GM12878 (cell line): ENCODE results near the gene ASB10. TPM values are rescaled to one million over a fixed set of nuclear protein-coding genes. Genes with fewer than 3 reads are reported as not detected.

Experiments used
- ATAC-seq: fragments of 200-7000 bp; cut with Tn5 transposase; 3 replicates; pipeline ENCODE4 v1.9.1; 2020; ENCODE audit warnings: mild to moderate bottlenecking, moderate library complexity
- BruUV-seq: library from RNA; stranded (reverse); fragments of 400-500 nt; replicated peaks from 2 replicates; lab custom pipeline; 2021; lab: Mats Ljungman, UMichigan
- CTCF ChIA-PET: fragments of 300-600 bp; sonication (Branson Sonifier 250); formaldehyde crosslinking; extraction: SDS; loops from one replicate; lab custom pipeline; 2021; ENCODE audit warnings: inconsistent platforms; lab: Yijun Ruan, JAX
- POLR2A ChIA-PET: fragments of 350-600 bp; formaldehyde crosslinking; extraction: SDS; loops from one replicate; lab custom pipeline; 2021; ENCODE audit warnings: inconsistent platforms; lab: Charles Lee
- RAD21 ChIA-PET: fragments of 300-600 bp; sonication (Branson Sonifier 250); formaldehyde crosslinking; loops from one replicate; lab custom pipeline; 2023; ENCODE audit warnings: antibody characterized with exemption; ENCODE audit not compliant: unreplicated experiment; lab: Charles Lee
- SMC1A ChIA-PET: fragments of 300-600 bp; sonication (Branson Sonifier 250); formaldehyde crosslinking; loops from one replicate; lab custom pipeline; 2023; ENCODE audit not compliant: unreplicated experiment, uncharacterized antibody; lab: Charles Lee
- DNase-seq: peaks from one replicate; pipeline ENCODE4 v3.0.0-alpha.2; 2011; ENCODE audit warnings: low read depth, low spot score
- FAIRE-seq: peaks from 3 replicates; lab custom pipeline; 2011; peaks lifted over from hg19 to GRCh38; lab: Jason Lieb, UNC
- H2AFZ ChIP-seq: 2 replicates; pipeline ENCODE4 v1.6.0; 2011; ENCODE audit warnings: low read depth, low read length, control low read depth; ENCODE audit not compliant: control insufficient read depth
- H3K27ac ChIP-seq: 2 replicates; pipeline ENCODE4 v1.5.1; 2011; ENCODE audit warnings: control low read depth; ENCODE audit not compliant: control insufficient read depth, insufficient read depth
- H3K27me3 ChIP-seq, 2 experiments: replicated peaks in 1 of 2; 2 replicates each; pipeline versions ENCODE4 v1.6.0 to v1.6.1; 2011; ENCODE audit warnings: low read length in 1 of 2; ENCODE audit not compliant: control insufficient read depth in 2 of 2, insufficient read depth in 2 of 2
- H3K36me3 ChIP-seq, 2 experiments: 2 replicates each; pipeline ENCODE4 v1.5.1; 2011; ENCODE audit warnings: low read length in 1 of 2; ENCODE audit not compliant: control insufficient read depth in 2 of 2, insufficient read depth in 2 of 2
- H3K4me1 ChIP-seq: 2 replicates; pipeline ENCODE4 v1.6.1; 2011; ENCODE audit warnings: mild to moderate bottlenecking, low read length, moderate library complexity, mixed read lengths; ENCODE audit not compliant: control insufficient read depth, insufficient read depth
- H3K4me2 ChIP-seq: 2 replicates; pipeline ENCODE4 v1.6.0; 2011; ENCODE audit warnings: control low read depth; ENCODE audit not compliant: control insufficient read depth, insufficient read depth
- H3K4me3 ChIP-seq: fragments of 200-600 bp; sonication (generic); 2 replicates; pipeline ENCODE4 v1.5.1; 2016
- H3K79me2 ChIP-seq: 2 replicates; pipeline ENCODE4 v1.6.0; 2011; ENCODE audit warnings: low read length; ENCODE audit not compliant: control insufficient read depth, insufficient read depth
- H3K9ac ChIP-seq: 2 replicates; pipeline ENCODE4 v1.8.0; 2011; ENCODE audit warnings: low read length, control low read depth, mixed read lengths; ENCODE audit not compliant: control insufficient read depth, insufficient read depth
- H3K9me3 ChIP-seq: replicated peaks from 3 replicates; pipeline ENCODE4 v1.5.1; 2011; ENCODE audit warnings: mild to moderate bottlenecking, low read length; ENCODE audit not compliant: control insufficient read depth, insufficient read depth
- H4K20me1 ChIP-seq: 2 replicates; pipeline ENCODE4 v1.6.0; 2011; ENCODE audit not compliant: control insufficient read depth, insufficient read depth
- BRCA1 ChIP-seq: IDR thresholded peaks from 2 replicates; pipeline ENCODE4 v1.6.1; 2011; ENCODE audit warnings: low read depth, low read length, improper control_type of control experiment
- CHD4 ChIP-seq: fragments of 200-600 bp; sonication (generic); IDR thresholded peaks from 2 replicates; pipeline ENCODE4 v1.6.1; 2016; ENCODE audit warnings: mild to moderate bottlenecking
- CREB1 ChIP-seq: IDR thresholded peaks from 2 replicates; pipeline ENCODE4 v1.6.1; 2012; ENCODE audit warnings: low read depth, mild to moderate bottlenecking, inconsistent platforms
- CTCF ChIP-seq, 3 experiments: IDR thresholded peaks in 2 of 3; conservative IDR thresholded peaks in 1 of 3; 2 replicates each; pipeline ENCODE4 v1.5.1; 2011; ENCODE audit warnings: low read depth in 3 of 3, low read length in 3 of 3, mild to moderate bottlenecking in 3 of 3, control low read depth in 2 of 3, moderate library complexity in 2 of 3, inconsistent platforms in 1 of 3, mixed read lengths in 1 of 3; ENCODE audit not compliant: control insufficient read depth in 2 of 3, insufficient read depth in 1 of 3; ENCODE audit errors: extremely low read depth in 1 of 3
- EGR1 ChIP-seq, 2 experiments: IDR thresholded peaks; 1 replicate in 1 of 2; 2 replicates in 1 of 2; pipeline ENCODE4 v1.6.1; 2011 to 2012; ENCODE audit warnings: low read depth in 2 of 2, low read length in 2 of 2, borderline replicate concordance in 1 of 2, mild to moderate bottlenecking in 1 of 2, moderate library complexity in 1 of 2
- HDAC2 ChIP-seq: fragments of 200-600 bp; sonication (generic); IDR thresholded peaks from 2 replicates; pipeline ENCODE4 v1.6.1; 2017
- KLF5 ChIP-seq: fragments of 450-650 bp; IDR thresholded peaks from 2 replicates; pipeline ENCODE4 v1.6.1; 2014; ENCODE audit warnings: mild to moderate bottlenecking; ENCODE audit not compliant: partially characterized antibody
- MTA2 ChIP-seq: fragments of 450-650 bp; IDR thresholded peaks from 2 replicates; pipeline ENCODE4 v1.6.1; 2016; ENCODE audit warnings: low read depth, mild to moderate bottlenecking, moderate library complexity
- POLR2A ChIP-seq: IDR thresholded peaks from 2 replicates; pipeline ENCODE4 v1.6.1; 2011; ENCODE audit warnings: low read depth, mild to moderate bottlenecking, low read length
- SREBF1 ChIP-seq: IDR thresholded peaks from 2 replicates; pipeline ENCODE4 v1.6.1; 2012; ENCODE audit warnings: mild to moderate bottlenecking, low read length
- ZSCAN29 ChIP-seq: fragments of 450-650 bp; IDR thresholded peaks from 2 replicates; pipeline ENCODE4 v1.6.1; 2017; ENCODE audit warnings: mild to moderate bottlenecking, moderate library complexity
- in situ Hi-C: fragments of 300-500 bp; cut with MboI; formaldehyde crosslinking; loops from 9 replicates; pipeline ENCODE4 v1.14.3; 2018; ENCODE audit warnings: mixed read lengths
- intact Hi-C: fragments of 100-400 bp; cut with micrococcal nuclease; formaldehyde crosslinking; loops from one replicate; pipeline ENCODE4 v1.14.2; 2022; ENCODE audit not compliant: unreplicated experiment
- polyA plus RNA-seq, 11 experiments: library from polyadenylated mRNA; depleted of rRNA in 4 of 11; unstranded in 6 of 11; stranded (reverse) in 5 of 11; fragments of >200 nt; fragmentation: Nextera tagmentation in 4 of 11; fragmentation: Illumina TruSeq in 1 of 11; extraction: Ambion mirVana in 4 of 11; extraction: Trizol in 1 of 11; gene quantifications; 1 replicate in 1 of 11; 2 replicates in 10 of 11; pipeline versions ENCODE4 v1.2.1 to v1.2.3, GENCODE V29; 2011 to 2016; ENCODE audit warnings: inconsistent platforms in 2 of 11, missing spikeins in 2 of 11, low read depth in 1 of 11
- total RNA-seq, 4 experiments: library from RNA; depleted of rRNA in 3 of 4; stranded (reverse); fragments of >200 nt in 3 of 4; fragmentation: Illumina TruSeq in 1 of 4; extraction: Trizol in 1 of 4; gene quantifications; 2 replicates each; pipeline versions ENCODE4 v1.2.1 to v1.2.3, GENCODE V29; 2013 to 2021
- TF ChIP-seq, protein P1 (sequence below): fragments of 450-650 bp; formaldehyde crosslinking; IDR thresholded peaks from 2 replicates; pipeline ENCODE4 v1.4.0; 2022; ENCODE audit warnings: mild to moderate bottlenecking, moderate library complexity

Gene ASB10
- total and polyA plus RNA-seq, 10 of the 15 experiments (the other 5 are each of a cell fraction or from before 2014, with no cell fraction given), result not detected

- TF ChIP-seq EGR1 (IDR thresholded peaks at IDR 0.05; ENCODE audit: borderline replicate concordance in 1 of 2, low read depth in 2 of 2, low read length in 2 of 2) (no peak), CREB1 (no peak), CHD4 (no peak)
Measured at GRCh38 chr7:151198945-151199848, 12.1 kb upstream of the ASB10 start (continued).

- FAIRE-seq (no peak), DNase-seq (no peak), ATAC-seq (no peak)
- intact Hi-C loops, result no loop called here
- no peak overlapping the region for H2AFZ ChIP-seq
- H3K9me3 ChIP-seq, result no peaks in the 10 kb centered on the region
- no peaks in the 10 kb centered on the region for H3K36me3 ChIP-seq
- RAD21 ChIA-PET, result no interaction called here
- no peak overlapping the region for H3K4me3 ChIP-seq
- no peak overlapping the region for H3K4me2 ChIP-seq
- SMC1A ChIA-PET, result no interaction called here
- H3K79me2 ChIP-seq, result no peaks in the 10 kb centered on the region
- CTCF ChIA-PET, result interaction anchor here (1.0 kb wide), 1 partner anchor 46 kb away, joined by 3 read pairs; no protein-coding TSS in a partner anchor
- in situ Hi-C loops, result no loop called here
- POLR2A ChIA-PET, result no interaction called here
- no peaks in the 10 kb centered on the region for H3K4me1 ChIP-seq
- TF ChIP-seq SREBF1 (no peak), HDAC2 (no peak), MTA2 (no peak), BRCA1 (no peak), KLF5 (no peak), CTCF (IDR thresholded peaks at IDR 0.05 in 2 of 3, conservative IDR thresholded peaks at IDR 0.05 in 1 of 3; ENCODE audit: control insufficient read depth in 2 of 3, extremely low read depth in 1 of 3, insufficient read depth in 1 of 3, low read depth in 3 of 3, low read length in 3 of 3) (no peak), ZSCAN29 (no peak), POLR2A (no peak)
- TF ChIP-seq, protein P1, sequence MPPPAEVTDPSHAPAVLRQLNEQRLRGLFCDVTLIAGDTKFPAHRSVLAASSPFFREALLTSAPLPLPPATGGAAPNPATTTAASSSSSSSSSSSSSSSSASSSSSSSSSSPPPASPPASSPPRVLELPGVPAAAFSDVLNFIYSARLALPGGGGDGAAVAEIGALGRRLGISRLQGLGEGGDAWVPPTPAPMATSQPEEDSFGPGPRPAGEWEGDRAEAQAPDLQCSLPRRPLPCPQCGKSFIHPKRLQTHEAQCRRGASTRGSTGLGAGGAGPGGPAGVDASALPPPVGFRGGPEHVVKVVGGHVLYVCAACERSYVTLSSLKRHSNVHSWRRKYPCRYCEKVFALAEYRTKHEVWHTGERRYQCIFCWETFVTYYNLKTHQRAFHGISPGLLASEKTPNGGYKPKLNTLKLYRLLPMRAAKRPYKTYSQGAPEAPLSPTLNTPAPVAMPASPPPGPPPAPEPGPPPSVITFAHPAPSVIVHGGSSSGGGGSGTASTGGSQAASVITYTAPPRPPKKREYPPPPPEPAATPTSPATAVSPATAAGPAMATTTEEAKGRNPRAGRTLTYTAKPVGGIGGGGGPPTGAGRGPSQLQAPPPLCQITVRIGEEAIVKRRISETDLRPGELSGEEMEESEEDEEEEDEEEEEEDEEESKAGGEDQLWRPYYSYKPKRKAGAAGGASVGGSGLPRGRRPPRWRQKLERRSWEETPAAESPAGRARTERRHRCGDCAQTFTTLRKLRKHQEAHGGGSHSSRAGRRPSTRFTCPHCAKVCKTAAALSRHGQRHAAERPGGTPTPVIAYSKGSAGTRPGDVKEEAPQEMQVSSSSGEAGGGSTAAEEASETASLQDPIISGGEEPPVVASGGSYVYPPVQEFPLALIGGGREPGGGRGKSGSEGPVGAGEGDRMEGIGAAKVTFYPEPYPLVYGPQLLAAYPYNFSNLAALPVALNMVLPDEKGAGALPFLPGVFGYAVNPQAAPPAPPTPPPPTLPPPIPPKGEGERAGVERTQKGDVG (CRISPR knock-in tag), result no peak
- no peak overlapping the region for H3K27ac ChIP-seq
- no TSS peak for BruUV-seq
- no peak overlapping the region for H3K9ac ChIP-seq
- H4K20me1 ChIP-seq, result no peaks in the 10 kb centered on the region
- H3K27me3 ChIP-seq, result peaks cover 0 to 2% of the 10 kb centered on the region in 2 experiments; a peak in 3 of 4 replicates
Measured at GRCh38 chr7:151197932-151198331, 10.9 kb upstream of the ASB10 start.
